TTC549 (cell line): ENCODE data around the gene COMMD10.
"Not testable (repeated sequence)": the region's sequence is repeated elsewhere in the genome, so short reads cannot be mapped to it uniquely, and the experiment has no call there.

ENCODE experiments used
- FAIRE-seq: peaks from 2 replicates; lab custom pipeline; 2012; peaks lifted over from hg19 to GRCh38; lab: Jason Lieb, UNC

COMMD10 gene

DNA sequence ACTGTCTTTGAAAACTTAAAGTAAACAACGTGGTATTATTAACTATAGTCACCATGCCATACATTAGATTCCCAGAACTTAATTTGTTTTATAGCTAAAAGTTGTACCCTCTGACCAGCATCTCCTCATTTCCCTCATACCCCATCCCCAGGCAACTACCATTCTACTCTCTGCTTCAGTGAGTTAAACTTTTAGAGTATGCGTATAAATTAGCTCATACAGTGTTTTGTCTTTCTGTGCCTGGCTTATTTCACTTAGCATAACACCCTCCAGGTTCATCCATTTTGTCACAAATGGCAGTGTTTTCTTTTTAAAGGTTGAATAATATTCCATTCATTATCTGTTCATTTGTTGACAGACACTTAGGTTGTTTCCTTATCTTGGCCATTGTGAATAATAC lies 14.2 kb downstream of the COMMD10 start:
- FAIRE-seq, result no peak

DNA sequence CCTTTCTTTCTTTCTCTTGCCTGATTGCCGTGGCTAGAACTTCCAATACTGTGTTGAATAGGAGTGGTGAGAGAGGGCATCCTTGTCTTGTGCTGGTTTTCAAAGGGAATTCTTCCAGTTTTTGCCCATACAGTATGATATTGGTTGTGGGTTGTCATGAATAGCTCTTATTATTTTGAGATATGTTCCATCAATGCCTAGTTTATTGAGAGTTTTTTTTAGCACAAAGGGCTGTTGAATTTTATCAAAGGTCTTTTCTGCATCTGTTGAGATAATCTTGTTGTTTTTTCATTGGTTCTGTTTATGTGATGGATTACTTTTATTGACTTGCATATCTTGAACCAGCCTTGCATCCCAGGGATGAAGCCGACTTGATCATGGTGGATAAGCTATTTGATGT lies 20.1 kb downstream of the COMMD10 start:
- FAIRE-seq, result not testable (repeated sequence)

DNA sequence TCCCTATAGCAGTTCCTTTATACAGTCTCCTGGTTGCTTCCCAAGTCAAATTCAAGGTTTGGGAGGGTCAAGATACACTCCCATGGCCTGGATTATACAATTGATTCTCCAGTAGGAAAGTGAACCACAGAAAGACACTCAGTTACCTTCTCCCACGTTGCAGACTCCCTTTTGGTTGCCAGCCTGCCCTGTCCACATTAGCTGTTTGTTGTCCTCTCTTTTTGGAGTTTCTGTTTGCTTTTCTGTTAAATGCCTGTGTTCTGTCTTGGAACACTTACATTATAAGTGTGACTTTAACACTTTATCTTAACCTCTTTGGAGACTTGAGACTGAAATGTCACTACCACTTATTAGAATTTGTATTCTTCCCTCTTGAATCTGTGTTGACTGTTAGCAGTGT lies 30.3 kb downstream of the COMMD10 start:
- no peak for FAIRE-seq

DNA sequence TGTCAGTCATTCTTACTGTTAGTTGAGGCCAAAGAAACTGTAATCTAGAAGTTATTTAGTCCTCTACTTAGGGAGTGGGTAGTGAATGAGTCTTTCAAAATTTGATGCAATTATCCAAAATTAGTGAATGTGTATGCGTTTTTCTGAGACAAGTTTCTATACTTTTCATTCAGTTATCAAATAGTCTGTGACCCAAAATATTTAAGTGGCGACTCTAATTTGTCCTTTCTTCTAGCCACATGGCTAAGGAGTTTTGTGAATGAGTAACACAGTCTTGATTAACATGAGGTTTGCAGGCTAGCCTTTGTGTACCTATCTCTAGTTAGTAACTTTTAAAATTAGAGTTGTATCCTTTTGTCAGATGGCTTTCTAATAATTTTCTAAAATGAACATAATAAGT lies 45.6 kb downstream of the COMMD10 start:
- FAIRE-seq, result no peak

DNA sequence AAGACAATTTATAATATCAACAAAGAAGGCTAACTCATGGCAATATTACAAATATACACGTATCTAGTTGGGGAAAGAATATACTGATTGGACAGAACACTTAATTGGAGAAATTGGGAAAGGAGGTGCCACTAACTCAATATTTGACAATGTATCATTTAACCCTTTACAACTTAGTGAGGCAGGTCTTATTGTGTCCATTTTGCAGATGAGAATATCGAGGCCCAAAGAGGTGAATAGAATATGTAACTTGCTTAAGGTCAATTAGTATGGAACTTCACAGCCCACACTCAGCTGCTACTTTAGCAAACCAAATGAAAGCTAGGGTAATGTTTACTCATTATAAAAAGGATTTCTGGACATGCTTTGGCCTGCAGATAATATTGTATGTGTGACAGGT lies 46.2 kb downstream of the COMMD10 start:
- FAIRE-seq, result no peak

DNA sequence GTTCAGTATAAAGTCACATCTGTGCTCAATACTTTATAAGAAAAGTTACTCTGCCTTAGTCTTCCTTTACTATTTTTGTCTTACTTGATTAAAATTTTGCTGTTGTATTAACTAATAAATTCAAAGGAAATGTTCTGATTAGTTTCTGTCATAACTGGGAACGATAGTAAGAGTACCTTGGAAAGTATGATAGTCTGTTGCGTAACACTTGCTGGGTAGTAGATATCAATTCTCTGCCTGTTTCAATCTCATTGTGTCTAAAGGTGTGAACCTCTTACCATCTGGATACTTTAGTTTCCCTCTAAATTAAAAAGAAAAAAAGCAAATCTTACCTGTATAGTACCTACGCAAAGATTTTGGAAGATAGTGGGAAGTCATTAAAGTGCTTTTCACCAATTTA lies 48.5 kb downstream of the COMMD10 start:
- no peak for FAIRE-seq

DNA sequence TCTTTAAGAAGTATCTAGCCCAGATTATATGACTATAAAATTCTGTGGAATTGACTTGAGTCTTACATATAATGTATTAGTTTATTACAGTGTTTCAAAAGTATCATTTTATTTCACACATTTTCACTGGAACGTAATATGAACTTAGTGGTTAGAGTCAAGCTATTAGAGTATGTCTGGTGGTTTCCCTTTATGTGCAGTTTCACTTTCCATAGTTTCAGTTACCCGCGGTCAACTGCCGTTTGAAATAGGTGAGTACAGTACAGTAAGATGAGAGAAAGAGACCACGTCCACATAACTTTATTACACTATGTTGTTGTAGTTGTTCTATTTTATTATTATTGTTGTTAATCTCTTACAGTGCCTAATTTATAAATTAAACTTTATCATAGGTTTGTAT lies 50.5 kb downstream of the COMMD10 start:
- FAIRE-seq, result no peak

DNA sequence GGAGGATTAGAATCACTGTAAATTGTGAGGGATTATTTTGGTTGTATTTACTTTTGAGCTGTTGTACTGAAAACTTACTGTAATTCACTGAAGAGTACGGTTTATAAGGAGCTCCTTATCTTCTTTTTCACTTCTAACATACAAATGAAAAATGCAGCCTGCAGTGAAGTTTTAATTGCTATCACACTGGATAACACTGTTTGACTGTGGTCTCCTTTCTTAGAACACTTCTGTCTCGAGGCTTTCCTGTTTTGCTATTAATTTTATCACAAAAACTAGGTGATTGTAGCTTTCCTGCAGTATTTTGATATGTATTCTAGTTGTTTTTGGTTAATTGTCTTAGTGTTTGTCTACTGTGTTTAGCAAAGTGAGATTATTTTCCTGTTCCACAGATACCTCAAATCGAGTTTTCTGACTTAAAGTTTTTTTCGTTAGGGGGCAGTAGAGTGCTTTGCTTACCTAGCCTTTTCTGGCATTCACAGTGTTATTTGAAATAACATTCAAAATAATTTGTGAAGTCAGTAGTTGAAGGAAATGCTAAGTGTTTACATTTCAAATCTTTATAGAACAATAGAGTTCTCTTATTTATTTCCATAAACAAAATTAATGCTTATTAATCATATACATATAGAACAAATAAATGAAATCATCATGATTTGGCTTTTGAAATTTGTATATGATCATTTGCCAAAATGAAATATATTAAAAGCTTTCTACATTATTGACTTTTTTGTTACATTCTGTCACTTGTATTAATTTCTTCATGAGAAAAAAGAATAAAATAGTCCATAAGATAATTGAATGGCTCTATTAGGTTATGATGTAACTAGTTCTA lies 52.9 kb downstream of the COMMD10 start:
- peak; percentile 92 for FAIRE-seq

DNA sequence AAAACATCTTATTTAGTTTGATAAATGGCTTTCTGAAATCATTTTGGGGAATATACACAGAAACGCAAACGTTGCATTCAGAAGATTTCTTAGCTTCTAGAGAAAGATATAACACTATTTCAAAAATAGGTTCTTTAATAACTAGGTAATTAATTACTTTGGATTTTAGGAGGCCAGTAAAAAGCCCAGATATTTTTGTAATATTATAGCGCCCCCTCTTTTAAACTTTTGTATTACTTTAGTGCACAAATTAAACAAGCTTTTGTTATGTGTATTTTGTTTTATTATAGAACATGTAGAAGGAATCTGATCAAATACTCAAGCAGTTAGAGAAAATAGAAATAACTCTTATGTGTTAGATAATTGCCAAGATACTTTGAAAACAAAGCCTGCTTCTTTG lies 57.7 kb downstream of the COMMD10 start:
- no peak for FAIRE-seq

DNA sequence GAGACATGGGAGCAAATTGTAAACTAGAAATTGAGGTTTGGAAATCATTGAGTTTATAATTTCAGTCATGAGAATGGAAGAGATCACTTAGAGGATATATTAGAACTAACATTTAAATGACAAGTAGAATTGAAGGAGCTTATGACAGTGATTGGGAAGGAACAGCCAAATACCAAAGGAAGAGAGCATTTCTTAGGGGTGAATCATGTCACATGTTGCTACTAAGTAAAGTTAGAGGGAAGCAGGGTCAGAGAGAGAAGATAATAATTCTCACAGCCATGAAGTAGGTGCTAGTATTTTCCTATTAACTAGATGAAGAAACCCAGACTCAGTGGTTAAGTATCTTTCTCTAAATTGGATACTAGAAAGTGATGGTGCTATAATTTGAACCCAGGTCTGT lies 59.3 kb downstream of the COMMD10 start:
- no peak for FAIRE-seq

DNA sequence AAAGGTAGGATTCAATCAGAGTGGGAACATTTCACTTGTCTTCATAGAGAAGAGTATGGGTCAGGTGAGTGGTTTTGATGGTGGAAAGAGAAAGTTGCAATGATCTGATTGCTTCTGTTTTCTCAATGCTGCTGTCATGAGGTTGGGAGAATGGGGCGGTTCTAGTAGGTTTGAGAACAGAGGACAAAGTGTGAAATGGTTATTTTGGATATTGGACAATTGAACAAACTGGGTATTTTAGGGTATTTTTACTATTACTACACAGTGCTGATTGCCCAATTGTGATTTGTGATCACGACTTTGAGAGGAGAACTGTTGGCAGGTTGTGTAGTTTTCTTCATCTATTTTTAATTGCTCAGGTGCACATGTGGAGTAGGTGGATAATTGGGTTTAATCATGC lies 60.2 kb downstream of the COMMD10 start:
- FAIRE-seq, result no peak

DNA sequence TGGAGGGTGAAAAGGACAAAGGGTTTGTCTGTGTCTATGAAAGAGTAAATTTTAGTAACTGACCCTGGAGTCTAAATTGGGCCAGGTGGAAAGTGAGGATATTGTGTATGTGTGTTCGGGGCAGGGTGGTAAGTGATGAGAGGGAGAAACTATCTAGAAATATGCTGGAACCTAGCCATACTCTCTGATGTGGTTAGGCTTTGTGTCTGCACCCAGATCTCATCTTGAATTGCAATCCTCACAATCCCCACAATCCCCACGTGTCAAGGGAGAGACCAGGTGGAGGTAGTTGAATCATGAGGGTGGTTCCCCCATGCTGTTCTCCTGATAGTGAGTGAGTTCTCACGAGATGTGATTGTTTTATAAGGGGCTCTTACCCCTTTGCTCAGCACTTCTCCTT lies 60.6 kb downstream of the COMMD10 start:
- FAIRE-seq, result no peak

DNA sequence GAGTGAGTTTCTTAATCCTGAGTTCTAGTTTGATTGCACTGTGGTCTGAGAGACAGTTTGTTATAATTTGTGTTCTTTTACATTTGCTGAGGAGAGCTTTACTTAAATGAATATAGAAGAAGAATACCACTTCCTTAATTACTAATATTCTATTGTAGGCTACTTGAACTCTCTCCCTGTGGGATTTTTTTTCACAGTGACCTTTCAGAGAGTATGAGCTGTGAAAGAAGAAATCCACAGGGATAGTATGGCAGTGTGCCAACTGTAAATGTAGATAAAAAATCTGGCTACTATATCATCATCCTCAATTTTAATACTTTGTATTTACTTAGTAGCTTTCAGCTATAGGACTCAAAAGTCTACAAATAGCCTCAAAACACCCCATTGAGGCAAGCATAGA lies 67.3 kb downstream of the COMMD10 start:
- no peak for FAIRE-seq

DNA sequence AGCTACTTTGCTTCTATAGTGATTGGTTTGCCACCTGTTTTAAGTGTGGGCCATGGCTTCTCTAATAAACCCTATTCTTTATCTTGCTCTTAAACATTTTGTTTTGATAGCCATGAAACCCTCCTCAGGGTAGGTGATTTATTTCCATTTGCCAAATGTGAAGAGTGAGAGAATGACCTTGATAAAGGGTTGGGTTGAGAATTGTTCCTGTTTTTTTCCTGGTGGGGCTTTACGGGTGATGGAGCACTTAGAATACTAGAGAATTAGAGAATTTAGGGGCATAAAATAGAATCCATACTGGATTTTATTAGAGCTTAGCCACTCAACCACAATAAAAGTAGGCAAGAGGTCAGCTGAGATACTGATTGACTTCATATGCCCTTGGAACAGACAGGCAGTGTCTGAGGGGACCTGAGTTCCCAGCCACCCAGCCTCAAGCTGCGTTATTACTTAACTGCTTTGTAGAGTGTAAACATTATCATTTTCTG lies 68.9 kb downstream of the COMMD10 start:
- FAIRE-seq, result no peak

DNA sequence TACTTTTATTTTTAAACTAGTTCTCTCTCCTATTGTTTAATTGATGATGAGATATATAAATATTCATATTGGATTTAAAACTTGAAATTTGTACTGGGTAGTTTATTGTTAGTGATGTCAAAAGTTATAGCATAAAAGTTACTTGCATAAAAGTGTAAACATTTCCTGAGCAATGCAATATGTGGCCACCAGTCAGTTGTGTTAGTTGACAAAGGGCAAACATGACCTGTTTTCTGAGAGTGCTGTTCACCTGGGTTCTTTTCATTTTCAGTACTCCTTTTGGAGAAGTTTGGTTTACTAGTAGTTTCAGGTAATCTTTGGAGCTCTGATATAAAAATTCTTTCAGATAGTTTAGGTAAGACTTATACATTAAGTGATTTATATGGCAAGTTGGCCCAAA lies 69.4 kb downstream of the COMMD10 start:
- no peak for FAIRE-seq

DNA sequence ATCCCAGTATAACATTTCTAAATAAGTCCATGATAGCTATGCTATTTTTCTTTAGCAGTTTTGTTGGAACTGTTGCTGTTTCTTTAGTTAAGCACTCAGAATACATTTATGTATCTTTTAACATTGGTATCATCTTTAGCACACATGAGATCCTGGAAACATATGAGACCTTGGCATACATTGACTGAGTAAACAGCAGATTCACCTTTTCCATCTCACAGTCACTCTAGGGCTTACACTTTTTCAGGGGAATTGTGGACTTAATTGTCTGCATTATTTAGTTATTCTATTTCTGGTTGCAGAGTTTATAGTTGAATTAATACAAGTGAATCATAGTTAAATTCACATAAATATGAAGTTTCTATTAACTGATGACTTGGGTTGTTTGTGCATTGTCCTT lies 70.1 kb downstream of the COMMD10 start:
- no peak for FAIRE-seq

DNA sequence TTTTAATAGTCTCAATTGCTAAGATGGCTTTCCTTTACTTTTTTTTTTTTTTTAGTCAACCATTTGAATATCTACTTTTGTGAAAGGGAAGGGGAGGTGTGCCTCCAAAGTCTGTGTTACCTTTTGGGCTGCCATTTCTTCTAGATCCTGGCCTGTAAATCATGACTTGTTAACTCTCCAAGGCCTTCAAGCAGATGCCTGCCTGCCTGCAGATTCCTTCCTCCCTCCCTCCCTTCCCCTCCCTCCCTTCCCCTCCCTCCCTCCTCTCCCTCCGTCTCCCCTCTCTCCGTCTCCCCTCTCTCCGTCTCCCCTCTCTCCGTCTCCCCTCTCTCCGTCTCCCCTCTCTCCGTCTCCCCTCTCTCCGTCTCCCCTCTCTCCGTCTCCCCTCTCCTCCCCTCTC lies 73.1 kb downstream of the COMMD10 start:
- FAIRE-seq, result no peak

DNA sequence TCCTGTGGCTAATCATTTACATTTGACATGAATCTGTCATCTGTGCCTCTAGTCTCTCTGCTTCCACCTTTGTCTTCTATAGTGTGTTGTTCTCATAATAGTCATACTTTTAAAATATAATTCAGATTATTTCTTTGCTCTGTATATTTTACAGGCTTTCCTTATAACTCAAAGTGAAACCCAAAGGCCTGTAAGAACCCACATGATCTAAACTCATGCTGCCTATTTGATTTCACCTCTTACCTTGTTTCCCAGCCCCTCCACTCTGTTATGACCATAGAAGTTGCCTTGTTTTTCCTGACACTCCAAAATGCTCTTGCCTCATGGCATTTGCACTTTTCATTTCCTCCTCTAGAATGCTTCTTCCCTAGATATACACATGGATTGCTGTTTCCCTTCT lies 74.2 kb downstream of the COMMD10 start:
- FAIRE-seq, result no peak

DNA sequence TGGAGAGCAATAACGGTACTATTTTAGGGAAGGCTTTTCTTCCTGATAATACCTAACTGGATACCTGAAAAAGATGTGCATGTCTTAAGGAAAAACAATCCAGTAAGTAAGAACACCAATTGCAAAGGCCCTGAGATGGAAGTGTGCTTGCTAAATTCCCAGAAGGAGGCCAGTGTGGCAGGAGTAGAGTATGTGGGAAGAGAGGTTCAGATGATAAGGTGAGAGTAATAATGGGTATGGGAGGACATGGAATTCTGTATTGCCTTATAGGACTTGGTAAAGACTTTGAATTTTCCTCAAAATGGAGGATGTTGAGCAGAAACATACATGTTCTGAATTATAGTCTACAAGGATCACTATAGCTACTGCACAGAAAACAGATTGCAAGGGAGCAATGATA lies 89.3 kb downstream of the COMMD10 start:
- no peak for FAIRE-seq

DNA sequence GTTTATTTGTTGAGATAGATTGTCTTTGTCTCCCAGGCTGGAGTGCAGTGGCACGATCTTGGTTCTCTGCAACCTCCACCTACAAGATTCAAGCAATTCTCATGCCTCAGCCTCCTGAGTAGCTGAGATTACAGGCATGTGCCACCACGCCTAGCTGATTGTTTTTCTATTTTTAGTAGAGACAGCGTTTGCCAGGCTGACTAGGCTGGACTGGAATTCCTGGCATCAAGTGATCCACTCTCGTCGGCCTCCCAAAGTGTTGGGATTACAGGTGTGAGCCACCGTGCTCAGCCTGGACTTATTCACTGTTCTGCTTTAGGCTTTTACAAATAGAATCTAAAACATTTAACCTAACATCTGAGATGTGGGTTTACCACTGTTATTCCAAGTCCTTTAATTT lies 91.3 kb downstream of the COMMD10 start:
- no peak for FAIRE-seq

DNA sequence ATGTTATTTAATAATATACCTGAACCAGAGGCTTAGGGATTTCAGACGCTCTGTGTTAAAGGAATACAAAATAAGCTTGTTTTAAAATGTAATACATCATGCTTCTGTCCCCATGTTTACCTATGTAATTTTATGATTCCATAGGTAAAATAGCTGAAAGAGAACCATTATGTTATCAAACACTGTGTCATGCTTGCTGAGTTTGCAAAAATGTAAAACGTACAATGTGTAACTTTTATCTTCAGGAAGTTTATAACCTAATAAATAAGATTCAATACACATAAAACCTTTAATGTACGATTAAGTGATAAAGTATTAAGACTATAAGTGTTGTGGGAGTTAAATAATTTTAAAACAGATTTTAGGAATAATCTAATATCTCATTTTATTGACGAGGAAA lies 94.1 kb downstream of the COMMD10 start:
- no peak for FAIRE-seq

DNA sequence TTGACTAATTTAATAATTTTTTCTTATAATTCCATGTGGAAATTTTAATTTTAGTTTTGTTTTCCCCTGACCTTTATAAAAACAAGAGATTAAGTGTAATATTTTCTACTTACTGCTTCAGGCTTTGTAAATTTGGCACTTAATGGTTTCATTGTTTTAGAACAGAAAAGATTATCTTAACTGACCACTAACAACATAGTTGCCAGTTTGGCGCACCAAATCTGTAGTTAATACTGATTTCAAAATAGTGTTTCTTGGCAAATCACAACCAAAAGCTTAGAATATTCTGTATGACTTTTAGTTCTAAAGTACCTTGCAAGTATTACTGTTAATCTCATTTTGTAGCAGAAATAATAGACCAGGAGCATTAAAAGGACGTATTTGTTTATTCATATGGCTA lies 124.3 kb downstream of the COMMD10 start:
- no peak for FAIRE-seq

DNA sequence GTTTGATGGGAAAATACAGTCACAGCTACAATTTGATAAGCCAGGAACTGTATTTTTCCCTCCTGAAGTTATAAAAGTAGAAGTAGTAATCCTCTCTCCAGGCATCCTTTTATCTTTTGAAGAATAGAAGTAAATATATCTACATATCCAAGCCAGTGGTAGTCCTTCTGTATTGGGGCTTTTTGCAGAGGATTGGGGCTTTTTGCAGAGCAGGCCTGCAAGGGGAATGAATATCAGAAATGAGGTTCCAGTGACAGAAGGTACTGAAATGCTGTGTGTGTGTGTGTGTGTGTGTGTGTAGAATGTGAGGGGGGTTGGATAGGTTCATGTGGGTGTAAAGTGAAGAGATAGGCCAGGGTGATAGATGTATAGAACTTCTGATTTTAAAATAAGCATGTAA lies 127.4 kb downstream of the COMMD10 start:
- no peak for FAIRE-seq

DNA sequence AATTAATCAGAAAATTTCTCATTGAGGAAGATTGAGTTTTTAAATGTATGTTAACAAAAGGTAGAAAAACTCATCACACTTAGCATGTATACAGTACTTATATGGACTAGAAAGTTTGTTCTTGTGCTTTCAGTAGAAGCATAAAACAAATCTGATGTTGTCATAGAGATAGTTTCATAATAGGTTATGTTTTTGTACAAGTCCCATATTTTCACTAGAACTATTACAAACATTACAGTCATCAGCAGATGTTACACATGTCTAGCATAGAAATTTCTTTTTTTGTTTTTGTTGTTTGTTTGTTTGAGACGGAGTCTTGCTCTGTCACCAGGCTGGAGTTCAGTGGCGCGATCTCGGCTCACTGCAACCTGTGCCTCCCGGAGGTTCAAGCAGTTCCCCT lies 131.4 kb downstream of the COMMD10 start:
- no peak for FAIRE-seq
